Activated CD8-positive, alpha-beta T cell treated with anti-CD3 and anti-CD28 coated beads for 36 hours (primary cell): ENCODE measurements around the gene DPP6. TPM values are rescaled to one million over a fixed set of nuclear protein-coding genes. Genes with fewer than 3 reads are reported as not detected.

Source experiments
- ATAC-seq: fragments of 200-7000 bp; cut with Tn5 transposase; one replicate; pipeline ENCODE4 v1.10.0; 2021; ENCODE audit warnings: mild to moderate bottlenecking, moderate library complexity
- CTCF ChIA-PET: fragments of 350-600 bp; sonication (Branson Sonifier 250); formaldehyde crosslinking; loops from one replicate; lab custom pipeline; 2021; ENCODE audit warnings: antibody characterized with exemption; lab: Charles Lee
- POLR2A ChIA-PET: fragments of 350-600 bp; sonication (Branson Sonifier 250); formaldehyde crosslinking; loops from one replicate; lab custom pipeline; 2021; ENCODE audit warnings: antibody characterized with exemption; lab: Charles Lee
- DNase-seq: peaks from one replicate; pipeline ENCODE4 v3.0.0-alpha.2; 2020
- H3K27ac Mint-ChIP-seq: one replicate; pipeline ENCODE4 v1.8.0; 2021; ENCODE audit warnings: mild to moderate bottlenecking, mixed read lengths
- H3K27me3 Mint-ChIP-seq: one replicate; pipeline ENCODE4 v1.8.0; 2021; ENCODE audit warnings: mixed read lengths
- H3K36me3 Mint-ChIP-seq: one replicate; pipeline ENCODE4 v1.8.0; 2021; ENCODE audit warnings: low read depth, mixed read lengths
- H3K4me1 Mint-ChIP-seq: one replicate; pipeline ENCODE4 v1.8.0; 2021; ENCODE audit warnings: low read depth, mixed read lengths
- H3K4me3 Mint-ChIP-seq: one replicate; pipeline ENCODE4 v1.8.0; 2021; ENCODE audit warnings: mild to moderate bottlenecking, moderate library complexity, mixed read lengths
- H3K9me3 Mint-ChIP-seq: one replicate; pipeline ENCODE4 v1.8.0; 2021; ENCODE audit warnings: mixed read lengths
- CTCF ChIP-seq: fragments of 200-600 bp; IDR thresholded peaks from one replicate; pipeline ENCODE4 v1.8.0; 2022; ENCODE audit warnings: antibody characterized with exemption, mild to moderate bottlenecking
- intact Hi-C: fragments of 100-400 bp; cut with micrococcal nuclease; formaldehyde crosslinking; loops from one replicate; pipeline ENCODE4 v1.10.0; 2022
- total RNA-seq, 2 experiments: library from RNA; stranded (reverse); gene quantifications; one replicate each; pipeline ENCODE4 v1.2.3, GENCODE V29; 2021

The DPP6 gene
- total RNA-seq, 2 experiments from 2014 or later = not detected

DNA sequence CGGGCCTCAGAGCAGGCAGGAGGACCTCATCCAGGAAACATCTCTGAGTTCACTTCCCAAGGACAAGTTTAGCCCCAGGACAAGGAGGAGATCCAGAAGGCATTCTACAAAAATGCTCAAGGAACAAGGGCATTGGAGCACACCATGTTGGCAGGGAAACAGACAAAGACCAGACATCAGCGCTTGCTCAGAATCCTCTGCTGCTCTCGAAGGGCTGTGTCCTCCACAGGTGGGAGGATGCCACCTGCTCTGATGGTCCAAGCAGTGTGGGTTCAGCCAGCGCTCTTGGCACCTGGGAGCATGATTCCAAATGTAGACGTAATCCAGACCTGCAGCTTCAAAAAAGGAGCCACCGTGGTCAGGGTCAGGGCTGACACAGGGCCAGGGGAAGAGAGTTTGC is 160.7 kb downstream of the DPP6 start:
- no peak for ATAC-seq
- H3K4me1 Mint-ChIP-seq = no peaks in the 10 kb centered on the region
- no peaks in the 10 kb centered on the region for H3K9me3 Mint-ChIP-seq
- DNase-seq = no peak
- POLR2A ChIA-PET = no interaction called here
- H3K27me3 Mint-ChIP-seq = no peaks in the 10 kb centered on the region
- intact Hi-C loops = no loop called here
- CTCF ChIA-PET = no interaction called here
- H3K4me3 Mint-ChIP-seq = no peak overlapping the region
- TF ChIP-seq CTCF = no peak
- no peaks in the 10 kb centered on the region for H3K36me3 Mint-ChIP-seq
- no peak overlapping the region for H3K27ac Mint-ChIP-seq

GRCh38 chr7:154217688-154218340 is 165.6 kb downstream of the DPP6 start:
- CTCF ChIA-PET = no interaction called here
- no peak for TF ChIP-seq CTCF
- no peaks in the 10 kb centered on the region for H3K36me3 Mint-ChIP-seq
- no peak overlapping the region for H3K4me3 Mint-ChIP-seq
- H3K27me3 Mint-ChIP-seq = no peaks in the 10 kb centered on the region
- intact Hi-C loops = no loop called here
- no peak for DNase-seq
- no peaks in the 10 kb centered on the region for H3K4me1 Mint-ChIP-seq
- peaks cover 2% of the 10 kb centered on the region for H3K9me3 Mint-ChIP-seq
- no peak overlapping the region for H3K27ac Mint-ChIP-seq
- POLR2A ChIA-PET = no interaction called here
- ATAC-seq = no peak

- POLR2A ChIA-PET = no interaction called here
- TF ChIP-seq CTCF = no peak
- intact Hi-C loops = no loop called here
- ATAC-seq = no peak
- CTCF ChIA-PET = no interaction called here
- no peak overlapping the region for H3K27ac Mint-ChIP-seq
- no peaks in the 10 kb centered on the region for H3K27me3 Mint-ChIP-seq
- peak; percentile 2 for DNase-seq
- no peaks in the 10 kb centered on the region for H3K4me1 Mint-ChIP-seq
- no peaks in the 10 kb centered on the region for H3K36me3 Mint-ChIP-seq
- H3K4me3 Mint-ChIP-seq = no peak overlapping the region
- H3K9me3 Mint-ChIP-seq = peaks cover 4% of the 10 kb centered on the region
Measured at GRCh38 chr7:154231732-154232131, 179.5 kb downstream of the DPP6 start.

DNA sequence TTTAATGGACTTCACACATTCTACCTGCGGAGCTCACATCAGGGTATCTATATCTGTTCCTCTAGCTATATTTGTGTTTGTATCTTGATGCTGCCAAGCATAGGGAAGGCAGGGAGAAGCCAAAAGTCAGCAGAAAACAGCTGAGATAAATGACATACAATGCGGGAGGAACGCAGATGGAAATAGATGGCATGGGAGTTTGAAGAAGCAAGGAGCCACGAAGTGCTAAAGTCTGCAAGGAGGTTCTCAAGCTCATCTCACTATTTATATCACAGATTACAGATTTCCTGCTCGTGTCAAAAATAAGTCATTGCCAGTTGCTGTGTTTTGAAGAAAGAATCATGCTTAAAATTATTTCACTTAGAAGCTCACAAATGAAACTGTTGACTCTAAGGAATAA is 180.5 kb downstream of the DPP6 start:
- intact Hi-C loops = no loop called here
- ATAC-seq (no peak), DNase-seq (no peak)
- TF ChIP-seq CTCF = no peak
- Mint-ChIP-seq H3K27ac (no peak overlapping the region), H3K4me1 (no peaks in the 10 kb centered on the region), H3K36me3 (no peaks in the 10 kb centered on the region), H3K27me3 (no peaks in the 10 kb centered on the region), H3K4me3 (no peak overlapping the region), H3K9me3 (peaks cover 5% of the 10 kb centered on the region)
- ChIA-PET CTCF (no interaction called here), POLR2A (no interaction called here)

GRCh38 chr7:154241988-154242387 is 189.8 kb downstream of the DPP6 start:
- POLR2A ChIA-PET = no interaction called here
- ATAC-seq (no peak), DNase-seq (no peak)
- intact Hi-C loops = no loop called here
- Mint-ChIP-seq H3K27me3 (no peaks in the 10 kb centered on the region), H3K27ac (no peak overlapping the region), H3K36me3 (no peaks in the 10 kb centered on the region), H3K4me3 (no peak overlapping the region), H3K4me1 (no peaks in the 10 kb centered on the region), H3K9me3 (peaks cover 15% of the 10 kb centered on the region)
- no peak for TF ChIP-seq CTCF
- CTCF ChIA-PET = no interaction called here
